Pons (tissue), 1 donor: ENCODE data around the gene ITSN1.
"Not testable (repeated sequence)": the region's sequence is repeated elsewhere in the genome, so short reads cannot be mapped to it uniquely, and the experiment has no call there.

Experiments
- DNase-seq: peaks from one replicate; pipeline ENCODE4 v3.0.0-alpha.2; 2016; ENCODE audit warnings: low spot score

ITSN1 gene

GRCh38 chr21:33682992-33683627 lies 40.8 kb downstream of the ITSN1 start:
- DNase-seq = no peak

GRCh38 chr21:33684068-33684467 lies 41.8 kb downstream of the ITSN1 start:
- DNase-seq = no peak

DNA sequence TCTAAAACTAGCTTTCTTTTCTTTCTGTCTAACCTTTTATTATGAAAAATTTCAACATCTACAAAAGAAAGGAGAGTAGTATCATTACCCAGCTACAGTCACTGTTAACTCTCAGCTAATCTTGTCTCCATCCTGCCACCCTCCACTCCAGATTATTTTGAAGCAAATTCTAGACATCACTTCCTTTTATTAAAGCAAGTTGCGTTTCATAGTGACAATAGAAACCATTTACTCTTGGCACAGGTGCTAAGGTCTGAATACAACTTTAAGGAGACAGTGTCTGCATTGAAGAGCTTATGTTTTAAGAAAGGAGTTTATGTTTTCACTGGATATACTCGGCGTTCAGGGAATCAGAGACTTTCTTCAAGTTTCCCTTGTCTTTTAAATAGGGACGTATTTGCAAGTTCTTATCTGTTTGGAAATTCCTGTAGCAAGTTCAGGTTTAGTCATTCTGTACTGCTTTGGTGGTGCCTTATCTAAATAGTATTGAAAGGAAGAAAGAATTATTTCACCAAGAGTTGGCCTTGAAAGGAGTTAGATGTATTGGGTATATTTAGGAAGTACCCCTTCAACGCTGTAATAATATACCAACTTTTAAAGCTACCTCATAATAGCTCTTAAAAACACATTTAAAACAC lies 42.7 kb downstream of the ITSN1 start:
- DNase-seq = no peak

DNA sequence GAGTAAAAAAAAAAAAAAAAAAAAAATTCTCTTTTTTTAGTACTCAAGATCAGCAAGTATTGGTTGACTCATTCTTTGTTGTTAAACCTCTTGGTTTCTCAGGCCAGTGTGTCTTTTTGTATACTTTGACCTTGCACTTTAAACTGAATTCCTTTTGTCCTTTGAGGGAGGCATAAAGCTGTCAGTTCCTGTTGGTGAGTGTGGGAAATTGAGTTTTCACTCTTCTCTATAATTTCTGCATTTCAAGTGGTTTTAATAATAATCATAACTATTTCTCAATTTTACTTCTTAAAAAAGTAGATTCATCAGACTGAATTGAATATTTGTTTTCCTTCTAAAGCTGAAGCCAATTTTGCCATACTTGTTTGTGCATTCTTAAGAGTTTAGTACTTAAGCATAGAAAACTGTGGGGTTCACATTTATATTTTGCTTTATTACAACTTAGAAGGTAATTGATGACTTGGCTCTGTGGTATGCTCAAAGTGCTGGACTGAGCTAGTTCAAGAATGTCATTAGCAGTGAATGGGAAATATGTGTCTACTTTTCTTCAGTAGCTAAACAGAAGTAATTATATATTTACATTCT lies 43.4 kb downstream of the ITSN1 start:
- no peak for DNase-seq

DNA sequence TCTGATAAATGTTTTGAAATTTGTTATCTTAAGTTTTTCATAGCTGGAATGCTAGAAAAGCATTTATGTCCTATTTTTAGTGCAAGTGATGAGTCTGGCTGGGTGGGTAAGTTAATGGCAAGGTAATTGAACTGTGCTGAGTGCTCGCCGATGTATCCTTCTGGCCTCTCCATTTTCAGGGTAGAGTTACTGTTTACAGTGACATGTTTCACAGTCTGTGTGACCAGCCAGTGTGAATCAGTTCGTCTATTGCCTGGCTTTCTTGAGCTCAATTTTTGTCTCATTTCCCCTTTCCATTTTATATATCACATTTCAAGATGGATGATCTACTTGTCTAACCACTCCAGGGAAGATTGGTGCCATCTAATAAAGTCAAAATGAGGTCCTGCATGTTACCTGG lies 44.1 kb downstream of the ITSN1 start:
- DNase-seq = no peak

DNA sequence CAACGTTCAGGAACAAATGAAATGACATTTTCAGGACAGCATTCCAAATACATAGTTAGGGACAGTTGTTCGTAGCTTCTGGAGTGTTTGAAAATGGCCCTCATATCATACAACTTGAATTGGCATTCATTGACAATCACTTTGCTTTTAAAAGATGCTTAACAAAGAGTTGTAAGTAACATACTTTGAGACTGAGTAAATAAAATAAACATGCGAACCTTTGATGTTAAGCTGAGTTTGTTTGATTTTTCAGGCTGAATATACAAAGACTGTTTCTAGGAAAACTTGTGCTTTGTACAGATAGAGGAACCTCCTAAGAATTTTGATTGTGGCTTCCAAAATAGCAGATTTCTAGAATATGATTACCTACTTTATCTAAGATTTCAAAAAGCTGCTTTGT lies 45.3 kb downstream of the ITSN1 start:
- no peak for DNase-seq

GRCh38 chr21:33688353-33688752 lies 46.1 kb downstream of the ITSN1 start:
- DNase-seq = no peak

- no peak for DNase-seq
These were observed 48.6 kb downstream of the ITSN1 start for GRCh38 chr21:33690874-33691273.

DNA sequence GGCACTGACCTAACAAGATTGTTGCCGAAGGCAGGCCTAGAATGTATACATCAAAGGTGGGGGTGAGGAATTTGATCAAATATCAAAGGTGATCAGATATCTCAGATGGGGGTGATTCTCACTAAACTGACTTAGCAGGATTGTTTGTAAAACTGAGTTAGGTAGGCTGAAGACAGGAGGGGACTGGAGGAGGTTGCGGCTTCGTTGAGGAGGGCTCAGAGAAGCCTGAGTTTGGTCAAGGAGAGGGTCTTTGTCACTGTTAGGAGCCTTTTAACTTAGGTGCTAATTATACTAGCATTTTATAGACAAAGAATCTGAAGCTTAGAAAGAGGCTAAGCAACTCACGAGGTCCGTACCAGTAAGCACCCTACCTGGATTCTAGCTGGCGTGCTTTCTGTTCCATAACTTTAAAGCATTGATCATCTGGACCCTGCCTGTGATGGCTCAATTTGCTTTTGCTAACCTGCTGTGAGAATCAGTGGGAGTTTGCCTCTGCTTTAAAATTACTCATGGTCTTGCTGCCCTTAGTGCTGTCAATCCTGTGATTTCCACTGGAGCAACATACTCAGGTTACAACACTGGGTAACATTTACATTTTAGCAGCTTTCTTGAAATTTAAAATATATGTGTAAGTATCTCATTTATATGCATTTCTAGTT lies 49.8 kb downstream of the ITSN1 start:
- no peak for DNase-seq

- DNase-seq = no peak
These were observed 53.5 kb downstream of the ITSN1 start for GRCh38 chr21:33695813-33696212.

GRCh38 chr21:33696465-33696864 lies 54.2 kb downstream of the ITSN1 start:
- DNase-seq = no peak

DNA sequence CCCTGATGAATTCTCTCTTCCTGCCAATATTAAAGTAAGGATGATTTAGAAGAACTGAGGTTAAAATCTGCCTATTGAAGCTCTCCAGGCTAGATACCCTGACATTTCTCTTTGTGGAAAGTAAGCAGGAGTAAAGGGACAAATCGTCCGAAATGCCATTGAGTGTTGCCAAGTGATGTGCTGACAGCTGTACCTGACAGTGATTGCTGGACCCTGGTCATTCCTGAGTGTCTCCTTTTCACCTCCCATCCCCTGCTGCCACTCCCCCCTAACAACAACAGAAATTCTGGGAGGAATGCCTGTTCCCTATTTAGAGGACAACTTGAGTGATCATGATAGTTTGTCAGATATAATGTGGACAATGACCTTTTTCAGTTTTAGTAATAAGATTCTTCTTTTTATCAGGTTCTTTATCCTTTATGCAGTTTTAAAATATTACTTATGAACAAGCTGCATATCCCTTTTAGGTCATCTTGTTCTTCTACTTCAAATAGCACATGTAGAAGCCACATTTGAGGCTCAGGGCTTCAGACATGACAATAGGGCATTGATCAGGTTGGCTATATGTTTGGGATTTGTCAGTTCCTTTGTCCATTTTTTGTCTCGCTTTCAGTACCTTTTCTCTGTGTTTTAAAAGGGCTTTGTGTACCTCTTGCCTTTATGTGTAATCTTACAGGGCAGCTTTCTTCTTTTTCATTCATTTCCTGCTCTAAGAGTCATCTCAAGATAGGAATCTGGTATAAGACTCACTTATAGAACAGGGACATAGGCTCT lies 56.0 kb downstream of the ITSN1 start:
- DNase-seq = no peak

- no peak for DNase-seq
These were observed 57.0 kb downstream of the ITSN1 start for GRCh38 chr21:33699277-33699676.

- no peak for DNase-seq
These were observed 58.2 kb downstream of the ITSN1 start for GRCh38 chr21:33700491-33700890.

- no peak for DNase-seq
These were observed 61.7 kb downstream of the ITSN1 start for GRCh38 chr21:33703750-33704606.

- DNase-seq = no peak
These were observed 65.5 kb downstream of the ITSN1 start for GRCh38 chr21:33707846-33708245.

GRCh38 chr21:33708874-33709273 lies 66.6 kb downstream of the ITSN1 start:
- no peak for DNase-seq

- no peak for DNase-seq
These were observed 69.9 kb downstream of the ITSN1 start for GRCh38 chr21:33712022-33712803.

- no peak for DNase-seq
These were observed 78.8 kb downstream of the ITSN1 start for GRCh38 chr21:33721081-33721480.

GRCh38 chr21:33729139-33729538 lies 86.8 kb downstream of the ITSN1 start:
- DNase-seq = not testable (repeated sequence)

DNA sequence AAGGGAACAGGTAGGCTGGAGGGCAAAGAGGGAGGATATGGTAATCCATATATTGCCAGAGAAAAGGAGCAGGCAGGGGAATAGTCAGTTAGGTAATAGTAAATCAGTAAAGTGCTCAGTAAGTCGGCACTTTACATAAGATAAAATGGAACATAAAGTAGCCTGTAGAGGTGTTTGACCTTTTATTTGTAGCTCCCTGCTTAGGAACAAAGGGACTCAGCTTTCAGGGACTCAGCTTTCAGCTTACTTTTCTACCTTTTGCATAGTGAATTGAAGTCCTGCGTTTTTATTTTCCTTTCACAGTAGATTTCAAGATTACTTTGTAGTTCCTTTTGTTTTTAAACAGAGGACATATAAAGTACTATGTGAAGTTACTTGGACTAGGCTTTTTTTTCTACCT lies 87.3 kb downstream of the ITSN1 start:
- no peak for DNase-seq
